Astrocyte of the cerebellum (primary cell): ENCODE measurements around the gene PHOX2A.

Experiments used
- DNase-seq: peaks from one replicate; pipeline ENCODE4 v3.0.0-alpha.2; 2011; ENCODE audit warnings: low read depth
- H3K4me3 ChIP-seq: 2 replicates; pipeline ENCODE4 v1.5.1; 2011; ENCODE audit warnings: mild to moderate bottlenecking, low read depth, low read length, moderate library complexity
- CTCF ChIP-seq: IDR thresholded peaks from 2 replicates; pipeline ENCODE4 v1.5.1; 2012; ENCODE audit warnings: low read length, low read depth, moderate library complexity, mild to moderate bottlenecking; ENCODE audit errors: missing control alignments
- in situ Hi-C: cut with HindIII; loops from 2 replicates; pipeline ENCODE4 v1.10.0; 2017; ENCODE audit warnings: low sequenced_read_pairs

PHOX2A gene

GRCh38 chr11:72232260-72233055, 11.5 kb downstream of the PHOX2A start:
- TF ChIP-seq CTCF: no peak
- no peak for DNase-seq
- H3K4me3 ChIP-seq: no peak overlapping the region
- in situ Hi-C loops: no loop called here

GRCh38 chr11:72231396-72232259, 12.3 kb downstream of the PHOX2A start:
- in situ Hi-C loops: no loop called here
- no peak for TF ChIP-seq CTCF

GRCh38 chr11:72230764-72231365, 13.1 kb downstream of the PHOX2A start:
- DNase-seq: no peak
- no peak for TF ChIP-seq CTCF
- in situ Hi-C loops: no loop called here
- H3K4me3 ChIP-seq: no peak overlapping the region

More at GRCh38 chr11:72231396-72232259, 12.3 kb downstream of the PHOX2A start:
- no peak overlapping the region for H3K4me3 ChIP-seq
- DNase-seq: no peak

GRCh38 chr11:72229925-72230763, 13.8 kb downstream of the PHOX2A start:
- H3K4me3 ChIP-seq: no peak overlapping the region
- TF ChIP-seq CTCF: no peak
- in situ Hi-C loops: no loop called here
- no peak for DNase-seq

GRCh38 chr11:72229336-72229924, 14.5 kb downstream of the PHOX2A start:
- no peak for TF ChIP-seq CTCF
- in situ Hi-C loops: no loop called here
- no peak overlapping the region for H3K4me3 ChIP-seq
- DNase-seq: no peak

GRCh38 chr11:72228844-72229231, 15.1 kb downstream of the PHOX2A start:
- H3K4me3 ChIP-seq: no peak overlapping the region
- DNase-seq: no peak
- in situ Hi-C loops: no loop called here
- TF ChIP-seq CTCF: no peak
